Liver (tissue), 2 donors: ENCODE measurements around the gene LBP.

Source experiments
- TF ChIP-seq, protein P1 (sequence below): IDR thresholded peaks from 2 replicates; pipeline ENCODE4 v1.6.1; 2016; ENCODE audit warnings: antibody characterized with exemption
- TF ChIP-seq, protein P2 (sequence below): fragments of 150-350 bp; IDR thresholded peaks from 2 replicates; pipeline ENCODE4 v1.5.1; 2017; ENCODE audit warnings: improper control_type of control experiment, low read depth, low read length; ENCODE audit not compliant: missing input control
- donor health status: healthy.

DNA sequence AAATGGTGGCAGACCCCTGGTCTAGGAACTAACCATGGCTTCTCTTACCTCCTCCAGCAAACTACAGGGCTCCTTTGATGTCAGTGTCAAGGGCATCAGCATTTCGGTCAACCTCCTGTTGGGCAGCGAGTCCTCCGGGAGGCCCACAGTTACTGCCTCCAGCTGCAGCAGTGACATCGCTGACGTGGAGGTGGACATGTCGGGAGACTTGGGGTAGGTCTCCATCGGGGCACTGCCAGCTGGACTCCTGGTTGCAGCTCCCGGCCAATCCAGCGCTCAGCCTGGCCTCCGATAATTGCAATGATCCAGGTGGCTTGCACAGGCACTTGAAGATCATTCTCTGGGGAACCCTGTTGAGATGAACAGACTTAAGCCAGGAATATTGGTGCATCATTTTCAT, 7.9 kb downstream of the LBP start:
- TF ChIP-seq, protein P1, sequence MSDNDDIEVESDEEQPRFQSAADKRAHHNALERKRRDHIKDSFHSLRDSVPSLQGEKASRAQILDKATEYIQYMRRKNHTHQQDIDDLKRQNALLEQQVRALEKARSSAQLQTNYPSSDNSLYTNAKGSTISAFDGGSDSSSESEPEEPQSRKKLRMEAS: no peak
- TF ChIP-seq, protein P2, sequence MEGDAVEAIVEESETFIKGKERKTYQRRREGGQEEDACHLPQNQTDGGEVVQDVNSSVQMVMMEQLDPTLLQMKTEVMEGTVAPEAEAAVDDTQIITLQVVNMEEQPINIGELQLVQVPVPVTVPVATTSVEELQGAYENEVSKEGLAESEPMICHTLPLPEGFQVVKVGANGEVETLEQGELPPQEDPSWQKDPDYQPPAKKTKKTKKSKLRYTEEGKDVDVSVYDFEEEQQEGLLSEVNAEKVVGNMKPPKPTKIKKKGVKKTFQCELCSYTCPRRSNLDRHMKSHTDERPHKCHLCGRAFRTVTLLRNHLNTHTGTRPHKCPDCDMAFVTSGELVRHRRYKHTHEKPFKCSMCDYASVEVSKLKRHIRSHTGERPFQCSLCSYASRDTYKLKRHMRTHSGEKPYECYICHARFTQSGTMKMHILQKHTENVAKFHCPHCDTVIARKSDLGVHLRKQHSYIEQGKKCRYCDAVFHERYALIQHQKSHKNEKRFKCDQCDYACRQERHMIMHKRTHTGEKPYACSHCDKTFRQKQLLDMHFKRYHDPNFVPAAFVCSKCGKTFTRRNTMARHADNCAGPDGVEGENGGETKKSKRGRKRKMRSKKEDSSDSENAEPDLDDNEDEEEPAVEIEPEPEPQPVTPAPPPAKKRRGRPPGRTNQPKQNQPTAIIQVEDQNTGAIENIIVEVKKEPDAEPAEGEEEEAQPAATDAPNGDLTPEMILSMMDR: no peak
